ENCODE measurements around the gene USP30.

The USP30 gene

DNA sequence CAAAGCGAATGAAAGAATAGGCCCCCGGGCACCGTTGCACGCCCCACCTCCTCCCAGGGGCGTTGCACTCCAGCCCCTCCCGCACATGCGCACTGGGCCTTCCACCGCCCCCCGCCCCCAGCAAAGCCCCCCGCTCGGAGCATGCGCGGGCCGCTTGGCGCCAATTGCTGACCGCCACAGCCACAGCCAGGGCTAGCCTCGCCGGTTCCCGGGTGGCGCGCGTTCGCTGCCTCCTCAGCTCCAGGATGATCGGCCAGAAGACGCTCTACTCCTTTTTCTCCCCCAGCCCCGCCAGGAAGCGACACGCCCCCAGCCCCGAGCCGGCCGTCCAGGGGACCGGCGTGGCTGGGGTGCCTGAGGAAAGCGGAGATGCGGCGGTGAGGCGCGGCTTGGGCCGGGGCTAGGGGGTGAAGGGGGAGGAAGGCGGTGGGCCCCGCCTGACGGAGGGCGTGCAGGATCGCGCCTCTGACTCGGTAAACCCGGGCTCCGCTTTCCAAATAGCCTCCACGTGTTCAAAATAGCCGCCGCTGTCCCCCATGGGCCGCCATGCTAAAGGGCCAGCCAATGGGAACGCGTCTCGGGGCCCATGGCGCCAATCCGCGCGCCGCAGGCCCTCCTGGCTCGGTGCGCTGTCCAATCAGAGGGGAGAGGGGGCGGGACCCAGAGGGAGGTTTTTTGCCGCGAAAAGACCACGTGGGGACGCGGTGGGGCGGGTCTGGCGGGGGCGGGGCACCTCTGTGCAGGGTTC, 45.2 kb downstream of the USP30 start, which contains the start of gene UNG:
UNG (plus strand) TSS at position 163 of the 748 bp plus-strand sequence; CDS start at position 246, 83 bp downstream.
- DNase-seq (ENCODE audit: extremely low read depth in 1 of 2, low read depth in 1 of 2) = peak; percentile 83 to 95

DNA sequence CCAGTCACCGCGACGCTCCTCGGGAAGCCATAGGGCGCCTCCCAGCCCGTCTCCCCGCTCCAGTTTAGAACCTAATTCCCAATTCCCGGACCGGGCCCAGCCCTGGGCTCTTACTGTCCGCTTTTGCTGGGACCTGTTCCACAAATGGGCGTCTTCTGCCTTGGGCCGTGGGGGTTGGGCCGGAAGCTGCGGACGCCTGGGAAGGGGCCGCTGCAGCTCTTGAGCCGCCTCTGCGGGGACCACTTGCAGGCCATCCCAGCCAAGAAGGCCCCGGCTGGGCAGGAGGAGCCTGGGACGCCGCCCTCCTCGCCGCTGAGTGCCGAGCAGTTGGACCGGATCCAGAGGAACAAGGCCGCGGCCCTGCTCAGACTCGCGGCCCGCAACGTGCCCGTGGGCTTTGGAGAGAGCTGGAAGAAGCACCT, 45.8 kb downstream of the USP30 start:
- DNase-seq (ENCODE audit: extremely low read depth in 1 of 2, low read depth in 1 of 2) = peak in 1 of 2 donors; percentile 17

DNA sequence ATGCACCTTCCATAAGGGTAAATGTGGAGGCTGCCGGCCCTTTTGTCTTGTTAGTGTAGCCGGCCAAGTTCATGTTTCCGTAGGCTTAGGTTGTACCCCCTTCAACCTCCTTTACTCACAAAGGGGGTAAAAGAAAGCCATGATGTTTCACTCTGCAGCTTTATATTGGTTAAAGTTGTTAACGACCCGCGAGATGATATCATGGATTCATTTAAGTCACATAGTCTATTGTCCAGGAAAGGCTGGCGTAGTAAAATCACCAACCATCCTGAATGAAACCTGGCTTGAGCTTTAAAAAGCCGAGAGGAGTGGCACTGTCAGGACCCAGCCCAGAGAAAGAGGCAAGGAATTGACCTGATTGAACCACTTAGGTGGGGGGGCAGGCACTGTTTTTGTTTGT, 46.3 kb downstream of the USP30 start:
- DNase-seq (ENCODE audit: extremely low read depth in 1 of 2, low read depth in 1 of 2) = no peak

DNA sequence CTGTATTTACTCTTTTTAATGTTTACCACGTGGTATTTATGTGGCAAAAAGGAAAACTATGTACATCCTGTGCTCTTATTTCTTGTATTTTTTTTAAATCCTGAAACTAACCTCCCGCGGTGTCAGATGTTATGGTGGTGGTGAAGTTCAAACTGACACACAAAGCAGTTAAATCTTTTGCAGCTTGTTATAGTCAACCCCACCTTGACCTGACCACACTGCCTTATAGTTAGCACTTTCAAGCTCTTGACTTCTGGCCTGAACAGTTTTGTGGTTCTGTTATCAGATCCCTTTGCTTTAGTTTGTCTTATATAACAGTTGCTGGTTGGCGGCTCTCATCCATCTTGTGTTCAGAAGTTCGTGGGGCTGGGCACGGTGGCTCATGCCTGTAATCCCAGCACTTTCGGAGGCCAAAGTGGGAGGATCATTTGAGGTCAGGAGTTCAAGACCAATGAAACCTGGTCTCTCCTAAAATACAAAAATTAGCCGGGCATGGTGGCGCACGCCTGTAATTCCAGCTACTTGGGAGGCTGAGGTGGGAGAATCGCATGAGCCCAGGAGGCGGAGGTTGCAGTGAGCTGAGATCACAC, 47.1 kb downstream of the USP30 start:
- DNase-seq (ENCODE audit: extremely low read depth in 1 of 2, low read depth in 1 of 2) = no peak

DNA sequence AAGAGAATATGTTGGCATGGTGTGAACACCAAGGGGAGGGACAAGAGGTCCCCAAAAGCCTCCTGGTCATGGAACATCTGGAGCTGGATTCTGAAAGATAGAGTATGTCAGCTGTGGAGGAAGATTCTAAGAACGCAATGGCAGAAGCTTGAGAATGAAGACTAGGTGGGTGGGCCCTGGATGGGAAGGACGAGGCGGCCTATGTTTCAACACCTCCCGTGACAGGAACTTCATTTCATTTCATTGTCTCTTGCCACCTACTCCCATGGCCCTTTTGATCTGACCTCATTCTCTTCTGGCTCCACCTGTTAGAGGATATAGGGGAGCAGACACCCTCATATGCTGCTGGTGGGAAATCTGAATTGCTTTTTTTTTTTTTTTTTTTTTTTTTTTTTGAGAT, 48.4 kb downstream of the USP30 start:
- DNase-seq (ENCODE audit: extremely low read depth in 1 of 2, low read depth in 1 of 2) = no peak

DNA sequence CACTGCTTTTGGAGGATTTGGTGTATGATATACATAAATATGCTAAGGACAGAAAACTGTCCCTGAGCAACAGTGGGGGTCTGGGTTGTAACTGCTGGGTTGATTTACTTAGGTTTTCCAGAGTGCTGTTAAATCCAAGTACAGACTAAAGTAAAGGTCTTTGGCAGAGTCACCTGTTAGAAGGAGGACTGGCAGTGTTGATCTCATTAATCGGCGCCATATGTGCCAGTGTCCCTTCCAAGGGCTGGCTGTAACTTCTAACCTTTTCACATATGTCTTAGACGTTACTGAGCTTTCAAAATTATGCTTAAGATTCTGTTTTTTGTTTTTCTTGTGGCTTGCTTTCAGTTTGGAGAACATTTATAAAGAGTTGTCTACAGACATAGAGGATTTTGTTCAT, 50.1 kb downstream of the USP30 start:
- no peak for DNase-seq (ENCODE audit: extremely low read depth in 1 of 2, low read depth in 1 of 2)

DNA sequence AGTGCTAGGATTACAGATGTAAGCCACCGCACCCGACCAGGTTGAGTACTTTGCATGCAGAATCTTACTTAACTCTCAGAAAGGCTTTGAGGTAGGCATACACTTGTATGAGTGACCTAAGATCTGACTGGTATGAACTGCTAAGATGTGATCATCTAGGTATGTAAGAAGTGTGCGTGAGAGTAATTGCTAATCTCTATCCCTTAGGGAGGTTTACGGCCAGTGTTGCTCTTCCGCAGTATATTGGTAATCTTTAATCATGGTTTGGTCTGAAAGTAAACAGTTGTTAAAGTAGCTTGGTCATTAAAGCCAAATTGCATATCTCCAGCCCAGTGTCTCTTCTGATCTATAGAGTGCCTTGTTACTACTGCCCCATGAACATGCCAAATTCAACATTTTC, 52.8 kb downstream of the USP30 start:
- DNase-seq (ENCODE audit: extremely low read depth in 1 of 2, low read depth in 1 of 2) = no peak

DNA sequence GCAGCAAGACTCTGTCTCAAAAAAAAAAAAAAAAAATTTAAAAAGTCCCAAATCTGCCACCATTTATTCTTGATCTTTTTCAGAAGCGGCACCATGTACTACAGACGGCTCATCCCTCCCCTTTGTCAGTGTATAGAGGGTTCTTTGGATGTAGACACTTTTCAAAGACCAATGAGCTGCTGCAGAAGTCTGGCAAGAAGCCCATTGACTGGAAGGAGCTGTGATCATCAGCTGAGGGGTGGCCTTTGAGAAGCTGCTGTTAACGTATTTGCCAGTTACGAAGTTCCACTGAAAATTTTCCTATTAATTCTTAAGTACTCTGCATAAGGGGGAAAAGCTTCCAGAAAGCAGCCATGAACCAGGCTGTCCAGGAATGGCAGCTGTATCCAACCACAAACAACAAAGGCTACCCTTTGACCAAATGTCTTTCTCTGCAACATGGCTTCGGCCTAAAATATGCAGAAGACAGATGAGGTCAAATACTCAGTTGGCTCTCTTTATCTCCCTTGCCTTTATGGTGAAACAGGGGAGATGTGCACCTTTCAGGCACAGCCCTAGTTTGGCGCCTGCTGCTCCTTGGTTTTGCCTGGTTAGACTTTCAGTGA, 57.5 kb downstream of the USP30 start:
- DNase-seq (ENCODE audit: extremely low read depth in 1 of 2, low read depth in 1 of 2) = no peak

DNA sequence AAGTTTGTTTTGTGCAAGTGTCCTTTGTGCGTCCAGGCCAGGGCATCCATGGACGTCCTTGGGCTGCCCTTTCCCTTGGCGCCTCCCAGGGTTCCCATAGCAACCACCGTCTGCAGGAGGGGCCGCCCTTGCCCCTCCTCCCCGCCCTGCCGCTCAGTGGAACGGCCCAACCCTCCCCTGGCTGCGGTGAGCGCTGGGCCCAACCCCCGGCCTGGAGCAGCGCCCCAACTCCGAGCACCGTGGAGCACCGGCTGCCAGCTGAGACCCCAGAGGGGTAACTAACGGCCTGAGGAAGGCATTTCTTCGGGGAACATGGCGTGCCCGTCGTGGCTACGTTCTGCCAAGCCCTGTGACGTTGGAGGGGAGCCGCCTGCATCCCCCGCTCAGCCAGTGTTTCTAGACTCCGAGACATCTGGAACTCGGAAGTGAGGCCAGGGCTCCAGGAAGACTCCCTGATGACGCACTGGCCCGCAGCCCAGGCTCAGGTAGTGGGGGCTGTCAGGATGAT, 58.7 kb downstream of the USP30 start:
- DNase-seq (ENCODE audit: extremely low read depth in 1 of 2, low read depth in 1 of 2) = peak in 1 of 2 donors; percentile 33

DNA sequence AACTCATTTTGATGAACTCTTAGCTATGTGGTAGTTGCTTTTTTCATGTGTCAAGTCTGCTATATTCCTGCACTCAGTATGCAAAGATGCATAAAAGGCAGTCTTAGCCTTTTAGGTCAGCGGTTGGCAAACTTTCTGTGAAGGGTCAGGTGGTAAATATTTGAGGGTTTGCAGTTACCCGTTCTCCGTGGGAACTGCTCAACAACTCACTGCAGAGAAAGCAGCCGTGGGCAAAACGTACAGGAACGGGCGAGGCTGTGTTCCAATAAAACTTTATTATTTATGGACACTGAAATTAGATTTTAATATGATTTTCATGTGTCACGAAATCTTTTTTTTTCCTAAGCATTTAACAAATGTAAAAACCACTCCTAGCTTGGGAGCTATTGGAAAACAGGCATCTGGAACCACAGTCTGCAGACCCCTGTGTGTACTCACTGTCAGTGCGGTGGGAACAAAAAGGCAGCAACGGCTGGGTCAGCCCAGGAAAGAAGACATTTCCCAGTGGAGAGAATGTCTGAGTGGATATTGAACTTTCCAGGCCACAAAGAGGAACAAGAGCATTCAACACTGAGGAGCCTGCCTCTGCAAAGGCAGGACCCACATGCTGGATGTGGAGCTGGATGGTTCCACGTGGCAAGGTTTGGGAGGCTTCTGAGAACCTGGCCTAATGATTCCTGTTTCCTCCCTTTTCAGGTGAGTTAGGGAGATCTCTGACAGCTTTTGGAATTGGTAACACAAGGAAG, 60.5 kb downstream of the USP30 start:
- no peak for DNase-seq (ENCODE audit: extremely low read depth in 1 of 2, low read depth in 1 of 2)

DNA sequence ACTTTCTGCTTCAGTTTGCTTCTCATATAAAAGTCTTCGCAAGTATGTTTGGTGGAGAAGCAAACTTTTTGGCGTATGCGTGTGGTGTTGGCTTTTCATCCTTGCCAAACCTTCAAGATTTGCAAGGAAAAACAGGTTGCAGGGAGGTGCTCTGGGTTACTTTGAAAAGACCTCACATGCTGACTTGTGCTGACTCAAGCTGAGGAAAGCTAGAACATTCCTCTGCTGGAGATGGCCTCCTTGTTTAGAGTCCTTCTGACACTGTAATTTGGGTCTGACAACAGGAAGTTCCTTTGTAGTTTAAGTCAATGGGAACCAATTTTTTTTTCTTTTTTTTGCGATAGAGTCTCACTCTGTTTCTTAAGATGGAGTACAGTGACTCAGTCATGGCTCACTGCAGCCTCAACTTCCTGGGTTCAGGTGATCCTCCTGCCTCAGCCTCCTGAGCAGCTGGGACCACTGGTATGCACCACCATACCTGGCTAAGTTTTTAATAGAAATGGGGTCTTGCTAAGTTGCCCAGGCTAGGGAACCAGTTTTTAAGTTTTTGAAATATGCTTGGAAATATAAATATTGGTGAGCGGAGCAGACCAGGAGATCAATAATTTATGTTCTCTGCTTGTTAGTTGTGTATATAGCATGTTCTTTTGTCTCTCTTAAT, 61.4 kb downstream of the USP30 start:
- no peak for DNase-seq (ENCODE audit: extremely low read depth in 1 of 2, low read depth in 1 of 2)

DNA sequence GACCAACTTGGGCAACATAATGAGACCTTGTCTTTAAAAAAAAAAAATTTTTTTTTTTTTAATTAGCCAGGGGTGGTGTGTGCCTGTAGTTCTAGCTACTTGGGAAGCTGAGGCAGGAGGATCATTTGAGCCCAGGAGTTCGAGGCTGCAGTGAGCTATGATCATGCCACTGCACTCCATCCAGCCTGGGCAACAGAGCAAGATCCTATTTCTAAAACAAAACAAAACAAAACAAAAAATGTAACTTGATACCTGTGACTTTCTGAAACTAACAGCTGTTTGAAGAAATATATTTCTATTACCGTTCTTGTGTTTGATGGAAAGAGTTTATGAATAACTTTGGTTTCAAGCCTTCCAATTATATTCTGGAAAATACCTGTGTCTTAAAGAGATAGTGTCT, 62.3 kb downstream of the USP30 start:
- DNase-seq (ENCODE audit: extremely low read depth in 1 of 2, low read depth in 1 of 2) = no peak

DNA sequence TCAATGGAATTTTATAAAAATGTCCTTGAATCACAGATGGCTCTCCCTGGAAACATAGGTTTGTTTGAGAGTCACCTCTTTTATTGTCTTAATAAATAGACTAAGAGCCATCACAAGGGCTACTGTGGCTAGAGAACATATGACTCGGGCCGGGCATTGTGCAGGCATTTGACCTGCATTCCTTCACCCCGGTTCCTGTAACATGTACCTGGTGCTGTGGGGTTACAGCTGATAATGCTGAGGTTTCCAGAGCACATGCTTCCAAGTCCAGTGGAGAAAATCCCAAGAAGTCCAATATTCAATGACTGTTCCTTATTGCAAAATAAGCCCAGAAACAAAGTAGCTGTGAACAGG, 63.0 kb downstream of the USP30 start:
- no peak for DNase-seq (ENCODE audit: extremely low read depth in 1 of 2, low read depth in 1 of 2)

DNA sequence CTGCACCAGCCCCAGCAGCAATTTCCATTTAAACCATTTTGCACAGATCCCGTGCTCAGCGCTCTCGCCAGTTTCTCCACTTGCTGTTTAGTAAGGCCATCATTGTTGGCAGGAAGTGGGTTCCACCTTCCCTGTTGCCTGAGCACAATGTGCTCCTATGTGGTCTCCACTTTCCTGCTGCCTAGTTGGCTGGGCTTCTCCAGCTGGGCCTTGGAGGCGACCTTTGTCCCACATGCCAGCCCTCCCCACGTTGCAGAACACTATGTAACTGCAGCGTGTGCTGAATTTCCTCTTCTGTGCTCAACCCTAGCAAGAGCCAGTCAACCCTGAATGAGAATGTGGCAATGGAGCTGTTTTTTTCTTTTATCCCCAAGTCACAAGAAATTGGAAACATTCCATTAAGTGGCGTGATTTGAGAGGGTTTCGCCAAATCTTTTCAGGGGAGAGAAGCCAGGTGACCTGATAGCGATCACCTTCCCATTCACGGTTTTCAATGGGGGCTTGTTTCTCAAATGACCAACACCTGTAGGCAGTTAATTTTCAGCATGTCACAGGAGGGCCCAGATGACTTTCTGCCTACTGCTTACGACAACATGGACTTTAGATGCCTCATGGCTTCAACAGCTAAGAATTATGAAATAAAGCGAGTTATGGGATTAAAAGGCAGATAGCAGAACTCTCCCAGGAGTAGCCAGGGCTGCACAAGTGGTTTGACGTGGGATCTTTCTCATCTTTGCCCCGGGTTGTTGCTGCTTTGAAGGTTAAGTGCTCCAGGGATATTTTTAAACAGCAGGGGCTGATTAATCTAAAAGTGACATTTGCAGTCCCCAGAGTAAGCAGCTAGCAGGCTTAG, 63.6 kb downstream of the USP30 start, which contains the start of gene ACACB:
ACACB (plus strand) TSS at position 830 of the 853 bp plus-strand sequence. CDS start 22,819 bp downstream, outside the sequence.
- DNase-seq (ENCODE audit: extremely low read depth in 1 of 2, low read depth in 1 of 2) = no peak

DNA sequence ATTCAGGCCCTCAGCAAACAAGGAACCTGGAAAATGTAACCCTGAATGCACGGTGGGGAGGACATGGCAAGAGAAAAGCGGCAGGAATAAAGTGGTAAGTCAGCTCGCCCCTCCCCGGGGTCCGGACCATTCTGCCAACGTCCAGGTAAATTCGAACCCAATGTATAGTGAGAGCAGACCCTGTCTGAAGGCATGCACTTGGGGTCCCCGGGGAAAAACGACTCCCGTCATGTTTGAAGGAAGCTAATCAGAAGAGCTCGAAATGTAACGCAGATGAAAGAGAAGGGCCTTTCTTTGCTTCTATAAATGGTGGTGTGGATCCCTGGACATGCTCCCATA, 64.2 kb downstream of the USP30 start:
- no peak for DNase-seq (ENCODE audit: extremely low read depth in 1 of 2, low read depth in 1 of 2)

DNA sequence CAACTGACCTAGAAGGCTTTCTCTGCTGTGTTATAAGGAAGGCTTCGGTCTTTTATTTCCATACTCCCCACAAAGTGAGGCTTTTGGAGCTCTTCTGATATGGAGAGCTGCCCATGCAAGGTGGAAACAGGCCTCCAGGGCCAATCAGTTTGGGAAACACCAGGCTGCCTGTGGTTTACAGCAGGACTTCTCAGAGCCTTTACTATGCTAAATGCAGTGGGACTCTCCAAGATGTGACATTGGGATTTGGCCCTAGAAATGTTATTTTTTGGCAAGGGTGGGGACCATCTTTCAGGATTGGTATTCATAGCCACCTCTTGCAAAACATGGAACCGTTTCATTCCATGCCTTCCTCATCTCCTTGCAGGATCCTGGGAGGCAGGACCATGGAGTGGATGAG, 67.7 kb downstream of the USP30 start:
- DNase-seq (ENCODE audit: extremely low read depth in 1 of 2, low read depth in 1 of 2) = no peak

DNA sequence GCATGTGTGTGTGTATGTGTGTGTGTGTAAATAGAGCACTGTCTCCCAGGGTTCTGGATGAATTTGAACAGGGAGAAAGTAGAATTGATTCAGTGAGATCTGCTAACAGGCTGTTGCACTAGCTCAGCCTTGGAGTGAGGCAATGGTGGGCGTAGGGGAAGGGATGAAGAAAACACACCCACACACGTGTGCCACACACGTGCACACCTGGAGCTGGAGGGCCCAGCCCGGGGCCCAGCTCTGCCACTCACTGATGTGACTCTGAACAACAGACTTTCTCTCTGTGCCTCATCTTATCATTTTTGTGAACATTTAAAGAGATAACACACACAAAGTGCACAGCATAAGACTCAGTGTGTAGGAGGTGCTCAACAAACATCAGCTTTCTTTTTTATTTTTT, 68.2 kb downstream of the USP30 start:
- no peak for DNase-seq (ENCODE audit: extremely low read depth in 1 of 2, low read depth in 1 of 2)

DNA sequence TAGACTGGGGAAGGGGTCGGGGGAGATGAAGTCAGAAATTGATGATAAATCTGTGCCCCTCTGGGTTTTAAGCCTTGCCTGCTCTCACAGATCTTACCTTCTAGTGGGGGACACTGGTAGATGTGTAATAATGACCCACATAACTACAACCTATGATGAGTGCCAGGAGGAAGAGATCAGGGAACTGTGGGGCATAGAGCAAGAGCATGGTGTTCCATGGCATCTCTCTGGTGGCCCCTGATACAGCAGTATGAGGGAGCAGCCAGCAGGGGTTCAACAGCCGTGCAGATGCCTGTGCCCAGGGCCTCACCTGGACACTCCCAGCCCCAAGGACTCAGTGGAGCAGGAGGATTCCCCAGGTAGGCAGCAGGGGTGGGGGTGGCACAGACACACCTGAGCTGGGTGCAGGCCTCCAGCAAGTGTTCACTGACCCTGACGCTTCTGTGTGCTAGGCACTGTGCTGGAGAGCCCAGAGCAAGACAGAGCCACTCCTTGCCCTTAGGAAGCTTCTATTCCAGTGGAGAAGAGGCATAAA, 69.0 kb downstream of the USP30 start:
- DNase-seq (ENCODE audit: extremely low read depth in 1 of 2, low read depth in 1 of 2) = no peak

DNA sequence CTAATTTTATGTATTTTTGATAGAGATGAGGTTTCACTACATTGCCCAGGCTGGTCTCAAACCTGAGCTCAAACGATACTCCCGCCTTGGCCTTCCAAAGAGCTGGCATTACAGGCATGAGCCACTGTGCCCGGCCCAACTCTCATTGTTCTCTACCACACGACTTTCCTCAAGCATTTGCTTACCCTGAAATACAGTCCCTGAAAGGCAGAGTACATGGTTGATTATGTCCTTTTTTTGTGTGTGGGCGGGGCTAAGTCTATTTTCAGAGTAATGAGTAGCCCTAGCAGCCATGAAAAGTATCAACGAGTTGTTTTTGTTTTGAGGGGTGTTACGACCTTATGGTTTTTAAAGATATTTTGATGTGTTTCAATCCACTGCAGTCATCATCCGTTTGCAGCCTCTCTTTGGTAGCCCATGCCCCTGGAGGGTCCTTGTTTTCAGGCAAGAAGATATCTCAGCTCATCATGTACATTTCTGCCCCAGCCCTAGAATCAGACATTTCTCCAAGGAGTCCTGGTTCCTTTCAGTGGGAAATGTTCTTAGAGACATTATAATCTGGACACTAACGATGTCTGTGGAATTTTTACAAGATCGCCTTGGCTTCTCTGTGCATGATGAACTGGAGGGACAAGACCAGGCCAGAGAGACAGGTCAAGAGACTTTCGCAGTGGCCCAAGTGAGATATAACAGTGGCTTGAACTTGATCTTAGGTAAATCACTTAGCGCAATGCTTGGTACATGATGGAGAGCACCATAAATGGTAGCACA, 72.7 kb downstream of the USP30 start:
- DNase-seq (ENCODE audit: extremely low read depth in 1 of 2, low read depth in 1 of 2) = no peak
